GM21515 (cell line): ENCODE results near the gene EHD1.

ENCODE experiments used
- ATAC-seq: cut with Tn5 transposase; IDR thresholded peaks from one replicate; pipeline ENCODE4 v1.9.1; 2021; ENCODE audit not compliant: unreplicated experiment

Gene EHD1

GRCh38 chr11:64802370-64803157 is 75.9 kb downstream of the EHD1 start:
- peak; percentile 20 for ATAC-seq
